ENCODE results near the gene SCYGR1.
"Not testable (repeated sequence)": the region's sequence is repeated elsewhere in the genome, so short reads cannot be mapped to it uniquely, and the experiment has no call there.

Gene SCYGR1

GRCh38 chr2:227402959-227403358 is 15.2 kb upstream of the SCYGR1 start:
- DNase-seq (ENCODE audit: low spot score) = peak; percentile 36

GRCh38 chr2:227402321-227402720 is 14.6 kb upstream of the SCYGR1 start:
- no peak for DNase-seq (ENCODE audit: low spot score)

GRCh38 chr2:227401550-227401949 is 13.8 kb upstream of the SCYGR1 start:
- DNase-seq (ENCODE audit: low spot score) = no peak

- DNase-seq (ENCODE audit: low spot score) = no peak
Measured at GRCh38 chr2:227398684-227399670, 11.2 kb upstream of the SCYGR1 start.

DNA sequence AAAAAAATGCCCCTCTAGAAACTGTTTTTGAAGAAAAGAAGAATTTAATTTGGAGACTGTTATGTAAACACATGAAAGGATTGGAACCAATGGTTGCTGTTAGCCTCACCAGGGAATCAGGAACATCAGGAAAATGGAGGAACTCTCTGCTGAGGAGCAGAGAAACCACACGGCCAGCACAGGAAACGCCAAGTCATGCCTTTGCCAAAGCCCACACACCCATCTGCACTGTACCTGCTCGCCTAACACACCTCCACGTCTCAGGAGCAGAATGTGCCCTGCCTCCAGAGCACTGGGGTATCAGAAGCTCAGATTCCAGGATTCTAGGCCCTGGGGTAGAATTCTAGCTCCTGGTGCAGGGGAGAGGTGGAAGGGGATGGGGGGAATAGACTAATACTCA is 9.8 kb upstream of the SCYGR1 start:
- DNase-seq (ENCODE audit: low spot score) = no peak

- DNase-seq (ENCODE audit: low spot score) = no peak
Measured at GRCh38 chr2:227395556-227395955, 7.8 kb upstream of the SCYGR1 start.

DNA sequence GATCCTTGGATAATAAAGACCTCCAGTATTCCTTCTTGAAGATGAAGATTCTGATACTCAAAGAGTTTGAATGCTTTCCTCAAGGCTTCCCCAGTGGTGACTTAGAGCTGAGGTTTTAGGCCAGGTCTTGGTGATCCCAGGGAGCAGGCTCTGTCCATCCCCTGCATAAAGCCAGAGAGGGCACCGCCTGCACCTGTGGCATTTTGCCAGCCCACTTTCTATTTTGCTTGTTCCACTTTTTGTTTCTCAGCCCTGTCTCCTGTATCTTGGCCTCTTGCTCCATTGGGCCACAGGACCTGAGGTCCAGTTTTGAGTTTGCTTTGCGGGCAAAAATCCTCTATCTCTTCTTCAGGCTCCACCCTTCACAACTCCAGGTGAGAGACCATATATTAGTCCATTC is 6.7 kb upstream of the SCYGR1 start:
- no peak for DNase-seq (ENCODE audit: low spot score)

- DNase-seq (ENCODE audit: low spot score) = no peak
Measured at GRCh38 chr2:227390468-227391256, 2.9 kb upstream of the SCYGR1 start.

GRCh38 chr2:227389661-227390060 is 1.9 kb upstream of the SCYGR1 start:
- DNase-seq (ENCODE audit: low spot score) = no peak

GRCh38 chr2:227389231-227389630 is 1.5 kb upstream of the SCYGR1 start:
- DNase-seq (ENCODE audit: low spot score) = no peak

DNA sequence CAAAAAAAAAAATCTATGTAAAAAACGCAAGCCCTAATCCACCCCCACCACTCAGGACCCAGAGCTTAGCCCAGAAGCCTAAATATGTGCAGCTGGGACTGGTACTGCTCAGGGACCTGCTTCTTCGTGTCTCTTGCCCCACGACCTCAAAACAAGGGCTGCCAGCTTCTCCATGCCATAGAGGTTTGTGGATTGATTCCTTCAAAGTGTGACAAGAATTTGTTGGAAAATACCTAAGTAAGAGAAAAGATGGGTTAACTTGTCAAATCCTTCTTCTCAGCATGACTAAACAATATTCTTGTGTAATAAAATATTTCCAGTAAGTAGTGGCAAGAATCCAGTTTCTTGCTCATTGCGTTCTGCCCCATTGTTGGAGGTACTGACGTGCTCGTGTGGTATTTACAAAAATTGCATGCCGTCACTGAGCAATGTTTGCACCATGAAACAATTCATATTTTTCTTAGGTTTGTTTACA is 825 bp upstream of the SCYGR1 start:
- DNase-seq (ENCODE audit: low spot score) = peak; percentile 52

GRCh38 chr2:227386630-227387029 is 1.1 kb downstream of the SCYGR1 start:
- no peak for DNase-seq (ENCODE audit: low spot score)

DNA sequence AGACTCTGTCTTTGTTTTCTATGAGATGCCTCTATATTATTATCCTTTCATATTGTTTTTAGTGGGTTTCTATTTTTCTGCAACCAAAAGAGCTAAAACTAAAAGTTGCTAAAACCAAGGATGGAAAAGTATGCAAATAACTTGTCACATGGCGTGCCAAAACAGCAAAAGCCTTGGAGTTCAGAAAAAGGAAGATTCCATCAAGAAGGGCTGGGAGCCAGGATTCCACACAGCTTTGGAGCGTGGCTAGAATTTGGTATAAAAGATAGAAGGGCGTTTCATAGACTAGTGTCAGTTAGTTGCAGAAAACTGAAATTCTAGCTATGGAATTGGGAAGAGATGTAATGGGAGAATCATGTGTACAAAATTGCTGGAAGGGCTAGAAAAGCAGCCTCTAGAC is 4.1 kb downstream of the SCYGR1 start:
- DNase-seq (ENCODE audit: low spot score) = no peak

GRCh38 chr2:227382241-227382835 is 5.4 kb downstream of the SCYGR1 start:
- not testable (repeated sequence) for DNase-seq (ENCODE audit: low spot score)

DNA sequence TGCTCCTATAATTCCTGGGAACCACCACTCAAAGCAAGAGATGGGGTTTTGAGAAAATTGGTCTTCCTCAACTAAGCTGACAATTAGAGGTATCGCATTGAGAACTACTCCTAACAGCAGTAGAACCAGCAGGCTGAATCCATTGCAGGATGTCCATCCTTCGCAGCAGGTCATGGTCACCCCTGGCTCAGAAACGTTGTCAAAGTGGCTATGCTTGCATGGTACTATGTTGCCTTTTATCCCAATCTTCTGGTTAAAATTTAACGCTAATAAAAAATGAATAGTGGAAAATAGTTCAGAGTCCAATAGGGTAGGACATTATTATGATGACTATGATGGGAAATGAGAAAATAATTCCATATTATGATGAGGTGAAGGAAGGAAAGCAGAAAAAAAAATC is 8.7 kb downstream of the SCYGR1 start, which contains the start of gene TM4SF20:
TM4SF20 (minus strand) TSS at position 212 of the 400 bp plus-strand sequence; CDS start at position 174, 38 bp downstream.
- DNase-seq (ENCODE audit: low spot score) = no peak

GRCh38 chr2:227378371-227378782 is 9.4 kb downstream of the SCYGR1 start:
- no peak for DNase-seq (ENCODE audit: low spot score)

DNA sequence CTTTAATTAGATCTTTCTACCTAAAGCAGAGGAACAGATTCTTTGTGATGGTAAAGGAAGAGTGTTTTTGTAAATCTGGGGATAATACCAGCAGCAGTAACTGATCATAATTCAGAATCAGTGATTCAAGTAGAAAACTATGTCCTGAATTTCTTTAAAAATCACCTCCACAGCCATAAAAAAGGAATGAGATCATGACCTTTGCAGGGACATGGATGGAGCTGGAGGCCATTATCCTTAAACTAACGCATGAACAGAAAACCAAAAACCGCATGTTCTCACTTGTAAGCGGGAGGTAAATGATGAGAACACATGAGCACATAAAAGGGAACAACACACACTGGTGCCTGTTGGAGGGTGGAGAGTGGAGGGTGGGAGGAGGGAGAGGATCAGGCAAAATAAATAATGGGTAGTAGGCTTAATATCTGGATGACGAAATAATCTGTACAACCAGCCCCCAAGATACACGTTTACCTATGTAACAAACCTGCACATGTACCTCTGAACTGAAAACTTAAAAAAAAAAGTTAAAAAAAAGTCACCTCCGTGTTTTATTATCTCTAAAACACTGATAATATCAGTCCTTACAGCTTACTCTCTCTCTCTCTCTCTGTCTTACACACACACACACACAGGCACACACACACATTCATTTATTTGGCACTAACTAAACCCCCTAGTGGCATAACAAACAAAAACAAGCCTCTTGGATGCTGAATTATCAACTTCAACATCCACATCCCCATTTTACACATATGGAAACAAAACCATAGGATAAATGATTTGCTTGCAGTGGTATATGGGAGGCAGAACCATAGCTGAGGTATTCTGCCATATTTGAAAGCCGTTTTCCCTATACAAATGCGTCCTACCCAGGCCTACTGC is 10.0 kb downstream of the SCYGR1 start:
- peak; percentile 16 for DNase-seq (ENCODE audit: low spot score)

DNA sequence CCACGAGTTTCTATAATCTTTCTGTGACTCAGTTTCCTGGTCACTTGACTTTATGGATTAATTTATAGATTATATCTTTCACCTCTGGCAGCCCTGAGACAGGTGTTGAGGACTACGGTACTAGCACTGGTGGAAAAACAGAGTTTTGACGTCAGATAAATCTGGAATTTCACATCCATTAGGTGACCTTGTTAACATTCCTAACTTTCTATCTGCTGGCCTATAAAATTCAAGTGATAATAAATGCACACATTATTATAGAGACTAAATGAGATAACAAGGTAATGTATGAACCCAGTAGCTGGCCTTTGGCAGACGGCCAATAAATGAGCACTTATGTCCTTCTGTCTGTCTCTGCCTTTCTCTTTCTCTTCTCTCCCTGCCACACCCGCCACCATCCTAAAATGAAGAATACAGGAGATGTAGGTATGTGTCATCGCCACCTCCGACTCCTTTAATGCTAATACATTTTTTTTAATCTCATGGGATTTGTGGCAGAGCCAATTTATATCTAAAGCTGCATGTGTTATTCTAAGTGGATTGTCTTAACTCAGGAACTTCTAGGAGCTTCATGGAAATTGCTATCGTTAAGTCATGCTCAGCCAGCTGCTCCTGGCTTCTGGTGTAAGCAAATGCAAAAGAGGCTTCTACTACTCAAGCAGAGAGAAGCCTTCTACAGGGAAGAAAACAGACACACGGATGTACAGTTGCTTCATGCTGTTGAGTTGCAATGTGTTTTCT is 10.9 kb downstream of the SCYGR1 start:
- DNase-seq (ENCODE audit: low spot score) = no peak

GRCh38 chr2:227374158-227374557 is 13.6 kb downstream of the SCYGR1 start:
- DNase-seq (ENCODE audit: low spot score) = no peak

GRCh38 chr2:227373389-227373788 is 14.4 kb downstream of the SCYGR1 start:
- DNase-seq (ENCODE audit: low spot score) = no peak
